GM19023 (cell line): ENCODE data around the gene ICE1.
"Not testable (repeated sequence)": the region's sequence is repeated elsewhere in the genome, so short reads cannot be mapped to it uniquely, and the experiment has no call there.

Experiments
- ATAC-seq: cut with Tn5 transposase; IDR thresholded peaks from one replicate; pipeline ENCODE4 v1.9.1; 2021; ENCODE audit warnings: mild to moderate bottlenecking, moderate library complexity; ENCODE audit not compliant: unreplicated experiment

The ICE1 gene, protein sequence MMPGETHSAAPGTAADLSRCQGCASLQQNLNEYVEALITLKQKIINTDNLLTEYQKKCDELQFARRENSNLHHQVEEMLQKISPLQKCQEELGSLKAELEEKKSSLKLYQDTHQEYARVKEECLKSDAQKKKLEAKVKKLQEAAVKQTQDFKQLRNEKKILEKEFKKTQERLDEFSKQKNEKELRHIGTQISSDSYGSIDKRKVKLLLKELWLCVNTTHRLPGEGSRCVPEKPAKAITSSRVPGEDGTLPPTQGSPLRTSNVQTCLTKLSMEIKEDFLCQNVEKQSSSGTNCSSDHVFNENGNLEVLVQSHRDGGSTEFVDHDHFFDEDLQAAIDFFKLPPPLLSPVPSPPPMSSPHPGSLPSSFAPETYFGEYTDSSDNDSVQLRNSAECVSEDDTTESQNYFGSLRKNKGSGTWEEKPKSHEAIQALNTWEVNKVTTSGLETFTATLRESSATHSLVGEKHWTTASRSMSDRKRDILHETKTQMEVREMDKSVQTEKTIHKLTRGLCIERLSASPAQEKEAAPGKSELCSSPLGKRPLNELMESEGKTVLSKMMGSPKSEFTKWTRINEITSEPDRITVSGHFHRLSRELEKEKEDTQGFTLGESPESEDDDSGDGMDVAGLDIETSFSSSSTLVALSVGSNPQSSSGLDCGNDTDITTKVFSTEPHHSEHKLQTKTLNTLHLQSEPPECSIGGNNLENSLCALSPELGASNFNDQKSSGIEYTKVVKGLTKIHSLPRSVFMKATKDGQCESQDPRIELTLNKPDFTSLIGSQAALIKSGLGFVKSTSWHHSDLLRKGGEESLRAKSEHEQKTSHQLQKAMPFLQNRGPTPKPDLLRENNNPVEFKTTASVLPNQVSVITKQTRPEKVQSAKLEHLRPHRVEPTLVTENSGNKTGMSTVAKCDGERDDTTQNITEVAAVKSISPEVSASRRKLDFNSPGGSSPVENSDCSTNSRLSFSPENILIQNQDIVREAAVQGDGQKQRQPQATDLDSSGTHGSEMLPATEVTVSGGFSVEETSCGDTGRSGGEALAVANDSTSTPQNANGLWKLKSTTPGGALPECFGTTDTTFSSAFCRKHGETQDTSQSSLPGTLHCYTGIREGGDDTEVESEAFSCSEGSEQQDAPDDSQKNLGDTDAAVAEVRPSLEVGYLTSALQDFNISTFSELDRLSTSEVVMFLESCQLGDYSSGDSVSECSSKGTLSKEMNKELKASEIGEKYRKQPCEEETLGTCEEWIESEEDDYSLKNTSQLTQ (N-terminal part only)

DNA sequence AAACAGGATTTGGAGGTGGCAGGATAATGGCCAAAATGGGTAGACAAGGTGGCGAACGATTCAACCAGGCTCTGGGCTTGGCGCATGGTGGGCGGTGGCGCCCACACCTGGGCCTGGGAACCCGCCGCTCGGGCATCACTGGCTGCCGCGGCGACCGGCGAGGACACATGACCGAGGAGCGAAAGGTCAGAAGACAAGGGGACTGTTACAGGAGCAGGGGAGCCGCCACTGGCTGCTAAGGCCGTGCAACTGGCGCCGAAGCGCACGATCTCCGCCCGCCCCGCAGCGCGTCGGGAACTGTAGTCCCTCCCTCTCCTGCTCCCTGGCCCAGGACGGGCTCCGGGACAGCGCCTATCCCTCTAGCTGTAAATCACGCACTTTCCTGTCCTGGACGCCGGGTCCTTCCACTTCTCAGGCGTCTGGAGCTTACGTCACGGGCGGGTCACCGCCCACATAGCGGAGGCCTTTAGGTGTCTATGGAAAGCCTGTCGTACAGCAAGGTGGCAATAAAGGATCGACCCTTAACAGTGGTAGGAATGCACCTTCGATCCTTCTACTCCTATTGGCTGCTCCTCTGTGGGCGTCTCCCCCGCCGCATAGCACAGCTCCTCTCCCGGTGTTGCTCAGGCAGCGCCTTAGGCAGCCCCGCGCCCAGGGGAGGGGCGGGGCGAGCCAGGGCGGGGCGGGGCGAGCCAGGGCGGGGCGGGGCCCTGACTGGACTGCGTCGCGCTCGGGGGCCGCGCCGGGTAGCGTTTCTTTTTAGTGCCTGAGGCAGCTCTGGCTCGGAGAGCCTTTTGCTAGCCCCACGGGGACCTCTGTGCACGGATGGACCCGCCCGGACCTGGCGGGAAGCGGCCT, at the start of gene ICE1:
Gene ICE1 (plus strand): TSS at position 717 of the 858 bp plus-strand sequence. CDS start 239 bp downstream, outside the sequence.
- ATAC-seq, result peak; percentile 81

DNA sequence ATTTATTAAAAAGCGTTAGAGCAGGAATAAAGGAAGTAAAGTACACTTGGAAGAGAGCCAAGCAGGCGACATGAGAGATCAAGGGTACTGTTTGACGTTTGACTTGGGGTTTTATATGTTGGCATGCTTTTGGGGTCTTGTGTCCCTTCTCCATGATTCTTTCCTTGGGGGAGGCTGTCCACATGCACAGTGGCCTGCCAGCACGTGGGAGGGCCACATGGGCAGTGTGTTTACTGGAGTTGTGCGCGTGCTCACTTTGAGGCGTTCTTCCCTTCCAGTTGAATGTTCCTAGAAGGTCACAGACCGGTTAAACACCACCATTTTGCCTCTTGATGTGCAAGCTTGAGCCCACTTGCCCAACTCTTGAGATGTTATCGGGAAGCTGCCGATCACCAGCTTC, 49.5 kb upstream of the ICE1 start:
- no peak for ATAC-seq

DNA sequence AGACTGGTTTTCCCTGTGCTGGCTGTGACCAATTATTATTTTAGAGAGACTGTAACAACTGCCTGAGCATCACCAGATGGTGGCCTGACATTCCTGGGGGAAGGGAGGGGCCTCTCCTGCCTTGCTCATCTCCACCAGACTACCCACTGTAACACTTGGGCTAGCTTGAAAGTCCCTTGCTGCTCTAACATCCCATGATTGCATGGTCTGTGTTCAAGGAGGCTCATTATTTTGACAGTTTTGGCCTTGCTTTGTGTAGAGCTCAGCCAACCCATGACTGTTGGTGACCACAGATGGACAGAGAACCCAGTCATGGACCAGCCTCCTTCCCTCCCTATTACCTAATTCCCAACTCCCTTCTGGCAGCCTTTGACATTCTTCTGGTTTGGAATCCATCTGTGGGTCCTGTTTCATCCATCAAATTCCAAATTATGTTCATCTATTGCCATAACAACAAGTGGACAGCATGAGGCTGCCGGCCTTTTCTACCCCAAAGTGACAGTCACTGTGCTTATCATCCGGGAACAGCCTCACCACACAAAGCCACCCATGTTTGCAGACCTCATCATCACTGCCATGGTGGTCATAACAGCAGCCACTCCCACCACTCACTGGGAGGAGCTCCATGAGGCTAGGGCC, 49.0 kb upstream of the ICE1 start:
- no peak for ATAC-seq

DNA sequence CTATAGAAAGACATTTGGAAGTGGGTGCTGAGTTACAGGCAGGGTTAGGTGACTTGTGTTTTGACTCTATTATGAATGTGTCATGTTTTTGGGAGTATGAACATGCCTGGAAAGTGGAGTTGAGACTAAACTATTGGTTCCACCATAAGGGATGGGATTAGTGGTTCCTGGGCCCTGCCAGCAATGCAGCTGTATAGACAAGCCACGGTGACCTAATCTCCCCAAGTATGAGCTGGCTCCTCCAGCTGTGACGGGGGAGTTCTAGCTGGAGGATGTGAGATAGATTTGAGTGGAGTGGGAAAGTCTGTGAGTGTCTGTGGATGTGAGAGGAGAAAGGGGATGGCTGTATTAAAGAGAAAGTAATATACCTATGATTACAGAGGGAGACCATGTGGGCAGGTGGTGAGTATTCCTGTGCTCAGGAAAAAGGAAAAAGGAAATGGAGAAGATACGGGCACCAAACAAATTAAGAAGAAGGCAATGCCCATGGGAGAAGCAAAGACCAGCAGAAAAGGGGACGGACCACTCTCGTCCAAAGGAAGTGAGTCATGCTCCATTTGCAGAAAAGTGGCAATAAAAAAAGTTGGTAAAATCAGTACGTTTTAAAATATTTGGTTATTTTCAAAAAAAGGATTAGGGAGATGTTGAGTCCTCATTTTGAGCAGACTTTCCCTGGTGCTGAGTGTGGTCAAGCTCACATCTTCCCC, 48.3 kb upstream of the ICE1 start:
- no peak for ATAC-seq

DNA sequence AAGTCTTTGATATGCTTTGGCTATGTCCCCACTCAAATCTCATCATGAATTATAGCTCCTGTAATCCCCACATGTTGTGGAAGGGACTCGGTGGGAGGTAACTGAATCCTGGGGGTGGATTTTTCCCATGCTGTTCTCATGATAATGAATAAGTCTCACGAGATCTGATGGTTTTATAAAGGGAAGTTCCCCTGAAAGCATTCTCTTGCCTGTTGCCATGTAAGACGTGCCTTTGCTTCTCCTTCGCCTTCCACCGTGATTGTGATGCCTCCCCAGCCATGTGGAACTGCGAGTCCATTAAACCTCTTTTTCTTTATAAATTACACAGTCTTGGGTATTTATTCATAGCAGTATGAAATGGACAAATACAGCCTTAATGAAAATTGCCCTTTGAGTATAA, 44.7 kb upstream of the ICE1 start:
- ATAC-seq, result no peak

DNA sequence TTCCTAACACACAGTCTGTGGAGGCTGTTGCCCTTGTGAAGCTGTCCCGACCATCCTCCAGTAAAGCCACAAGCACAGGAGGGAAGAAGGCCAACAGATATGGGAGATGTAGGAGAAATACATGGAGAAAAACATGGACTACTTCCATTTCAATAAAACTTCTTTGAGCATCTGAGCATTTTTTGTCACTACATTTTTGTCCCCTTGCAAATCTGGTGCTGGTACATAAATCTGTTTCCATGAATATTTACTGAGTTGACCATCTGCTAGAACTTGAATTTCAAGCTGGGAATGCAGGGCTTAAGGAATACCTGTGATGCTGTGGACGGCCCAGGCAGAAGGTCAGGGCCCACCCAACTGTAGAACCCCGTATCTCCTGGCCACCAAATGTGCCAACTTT, 43.9 kb upstream of the ICE1 start:
- no peak for ATAC-seq

DNA sequence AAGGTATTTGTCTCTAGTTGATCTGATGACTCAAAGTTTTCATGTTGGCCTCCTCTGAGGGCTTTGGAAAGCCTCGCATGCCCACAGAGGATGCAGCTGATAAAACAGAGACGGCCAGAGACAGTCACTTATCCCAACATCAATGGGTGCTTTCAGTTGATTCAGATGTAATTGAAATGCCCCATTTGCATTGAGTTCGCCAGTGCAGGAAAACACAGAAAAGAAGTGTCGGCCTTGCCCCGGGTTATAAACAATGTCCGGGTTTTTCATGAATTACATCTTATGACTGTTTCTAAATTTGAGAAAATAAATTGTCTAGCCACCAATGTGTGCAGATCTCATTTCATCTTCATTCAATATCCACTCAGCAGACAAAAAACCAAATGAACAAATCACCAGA, 42.2 kb upstream of the ICE1 start:
- ATAC-seq, result no peak

DNA sequence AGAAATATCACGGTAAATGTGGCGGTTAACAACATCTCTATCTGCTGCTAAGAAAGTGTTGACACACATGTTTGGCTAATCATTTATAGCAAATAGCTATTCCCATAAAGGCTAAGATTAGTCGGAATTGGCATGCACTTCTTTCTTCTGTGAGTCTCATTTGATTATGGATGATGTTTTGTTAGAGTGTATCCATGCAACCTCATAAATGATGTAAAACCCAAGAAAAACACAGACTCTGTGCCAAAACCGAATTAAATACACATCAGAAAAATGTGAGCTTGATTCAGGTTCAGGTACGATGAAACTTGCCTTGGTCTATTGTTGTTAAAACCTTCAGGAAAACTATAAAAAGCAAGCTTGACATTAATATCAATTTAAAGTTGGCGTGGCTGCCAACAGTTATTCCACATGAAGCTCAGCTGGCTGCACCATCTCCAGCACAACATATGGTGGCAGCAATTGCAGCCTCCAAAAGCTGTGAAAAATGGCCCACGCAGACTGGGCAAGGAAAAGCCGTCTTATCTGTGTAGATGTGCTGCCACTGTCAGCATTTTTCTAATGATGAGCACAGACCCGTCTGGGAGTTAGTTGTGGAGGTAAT, 41.1 kb upstream of the ICE1 start:
- ATAC-seq, result no peak

DNA sequence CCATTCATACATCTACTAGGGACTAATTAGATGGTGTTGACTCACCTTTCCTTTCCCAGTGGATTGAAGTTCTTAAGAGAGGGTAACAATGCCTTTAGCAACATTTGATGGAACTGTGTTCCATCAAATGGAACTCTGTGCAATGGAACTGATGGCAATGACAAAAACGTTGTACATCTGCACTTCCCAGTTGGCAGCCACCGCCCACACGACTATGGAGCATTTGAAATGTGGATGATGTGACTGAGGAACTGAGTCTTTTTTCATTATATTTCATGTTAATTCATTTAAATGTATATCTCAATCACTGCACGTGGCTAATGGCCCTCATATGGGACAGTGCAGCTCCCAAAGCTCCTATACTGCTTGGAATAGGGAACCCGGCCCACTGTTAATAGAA, 39.0 kb upstream of the ICE1 start:
- ATAC-seq, result no peak

DNA sequence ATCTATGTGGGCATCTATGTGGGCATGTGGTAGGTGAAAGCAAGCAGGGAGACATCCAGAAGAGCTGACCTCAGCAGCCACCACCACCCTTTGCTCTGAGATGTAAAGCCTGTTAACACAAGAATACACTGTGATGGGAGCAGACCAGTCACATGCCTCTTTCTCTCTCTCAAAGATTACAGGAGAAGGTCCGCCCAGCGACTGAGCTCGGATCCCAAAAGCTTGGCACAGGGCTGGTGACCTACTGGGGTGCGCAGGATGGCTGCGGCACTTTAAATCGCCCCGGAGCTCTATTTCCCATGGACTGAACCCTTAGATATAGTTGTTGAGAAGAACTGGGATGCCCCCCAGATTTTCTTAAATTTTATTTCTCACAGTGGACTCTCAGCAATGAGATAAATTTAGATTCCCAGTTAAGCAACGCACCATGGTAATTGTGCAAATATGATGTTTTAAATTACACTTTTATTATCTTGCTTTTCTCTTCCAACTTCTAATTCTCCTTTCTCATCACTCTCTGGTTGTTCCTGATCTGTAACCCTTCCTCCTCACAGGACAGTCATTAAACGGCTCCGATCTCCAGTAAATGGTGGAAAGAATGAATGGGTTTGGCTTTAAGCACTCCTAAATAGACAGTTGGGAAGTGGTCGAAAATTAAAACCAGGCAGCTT, 37.7 kb upstream of the ICE1 start:
- no peak for ATAC-seq

DNA sequence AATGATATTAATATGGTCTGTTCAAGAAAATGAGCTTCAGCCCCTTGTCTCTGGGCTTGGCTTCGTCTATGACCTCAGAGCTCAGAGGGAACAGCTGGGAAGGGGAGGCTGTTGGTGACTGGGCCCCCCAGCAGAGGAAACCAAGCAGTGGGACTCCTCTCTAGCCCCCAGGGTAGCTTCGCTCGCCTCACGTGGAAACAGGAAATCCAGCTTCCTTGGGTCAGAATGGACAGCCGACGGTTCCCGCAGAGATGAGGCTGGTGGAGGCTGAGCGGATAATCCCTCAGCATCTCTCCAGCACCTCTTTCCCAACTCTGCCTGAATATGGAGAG, 37.2 kb upstream of the ICE1 start:
- ATAC-seq, result no peak

DNA sequence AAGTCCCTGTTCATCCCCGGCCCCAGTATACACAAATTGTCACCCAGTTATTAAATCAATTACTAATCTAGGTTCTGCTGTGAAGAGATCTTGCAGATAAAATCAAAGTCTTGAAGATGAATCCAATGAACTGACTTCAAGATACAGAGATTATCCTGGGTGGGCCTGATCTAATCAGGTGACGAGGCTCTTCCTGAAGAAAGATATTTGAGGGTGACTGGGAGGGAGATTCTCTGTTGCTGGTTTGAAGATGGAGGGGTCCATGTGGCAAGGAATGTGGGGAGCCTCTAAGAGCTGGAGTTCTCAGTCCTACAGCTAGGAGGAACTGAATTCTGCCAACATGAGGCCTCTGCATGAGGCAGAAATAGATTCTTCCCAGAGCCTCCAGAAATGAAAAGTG, 36.1 kb upstream of the ICE1 start:
- no peak for ATAC-seq

DNA sequence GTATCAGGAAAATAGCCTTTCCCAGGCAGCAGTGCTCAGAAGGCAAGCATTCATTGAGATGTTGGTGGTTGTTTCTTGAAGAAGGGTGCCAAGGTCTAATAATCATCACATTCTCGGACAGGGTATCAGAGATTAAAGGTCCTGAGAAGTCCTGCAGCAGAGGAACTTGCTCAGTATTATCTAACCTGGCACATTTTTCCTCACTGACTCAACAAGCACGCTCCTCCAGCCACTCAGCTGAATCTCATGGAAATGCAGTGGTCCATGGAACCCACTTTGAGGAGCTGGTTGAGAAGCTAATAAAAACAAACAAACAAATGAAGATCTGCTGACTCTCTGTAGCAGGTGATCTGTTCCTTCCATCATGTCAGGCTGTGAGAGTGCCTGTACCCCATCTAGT, 35.3 kb upstream of the ICE1 start:
- ATAC-seq, result no peak

DNA sequence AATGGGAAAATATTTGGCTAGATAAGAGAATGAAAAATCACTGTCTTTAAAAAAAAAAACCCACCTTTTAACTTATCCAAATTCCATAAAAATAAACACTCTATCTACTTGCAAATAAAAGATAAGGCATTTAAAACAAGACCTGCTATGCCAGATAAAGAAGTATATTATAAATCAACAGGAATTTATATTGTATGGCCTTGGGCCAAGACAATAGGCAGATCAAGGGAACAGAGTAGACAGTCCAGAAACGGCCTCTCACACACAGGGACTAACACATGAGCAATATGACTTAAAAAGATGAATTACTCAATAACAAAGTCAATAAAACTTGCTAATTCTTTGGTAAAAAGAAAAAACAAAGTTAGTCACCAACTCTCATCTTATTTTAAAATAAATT, 34.7 kb upstream of the ICE1 start:
- no peak for ATAC-seq

DNA sequence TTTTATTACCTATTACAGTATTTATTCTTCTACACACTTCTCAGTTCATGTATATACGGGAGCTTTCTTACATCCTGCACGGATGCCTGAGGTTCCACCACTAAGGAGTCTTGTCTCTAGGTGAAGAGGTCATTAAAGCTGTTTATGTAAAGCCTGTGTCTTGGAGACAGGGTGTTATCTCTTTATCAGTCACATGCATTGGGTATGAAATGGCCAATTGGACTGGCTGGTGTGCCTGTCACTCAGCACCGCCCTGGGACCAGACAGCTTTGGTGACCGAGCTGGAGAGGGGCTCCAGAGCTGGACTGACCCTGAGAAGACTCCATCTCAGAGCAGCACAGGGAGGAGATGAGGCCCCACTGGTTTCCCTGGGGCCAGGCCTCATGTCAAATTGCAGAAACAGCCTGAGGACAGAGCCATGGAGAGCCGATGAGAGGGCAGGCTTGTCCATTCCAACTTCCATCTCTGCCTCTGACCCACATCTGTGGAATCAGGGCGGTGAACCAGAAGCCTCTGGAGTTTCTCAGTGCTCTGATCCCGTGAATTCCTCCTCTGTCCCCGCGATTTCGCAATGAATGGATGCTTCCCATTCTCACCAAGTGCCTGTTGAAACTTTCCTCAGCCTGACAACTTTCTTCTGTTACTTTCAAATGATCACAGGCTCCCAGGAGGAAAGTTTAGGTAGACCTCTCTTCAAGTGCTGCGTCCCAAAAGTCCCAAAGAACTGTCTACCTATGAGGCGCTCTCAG, 32.2 kb upstream of the ICE1 start:
- not testable (repeated sequence) for ATAC-seq

DNA sequence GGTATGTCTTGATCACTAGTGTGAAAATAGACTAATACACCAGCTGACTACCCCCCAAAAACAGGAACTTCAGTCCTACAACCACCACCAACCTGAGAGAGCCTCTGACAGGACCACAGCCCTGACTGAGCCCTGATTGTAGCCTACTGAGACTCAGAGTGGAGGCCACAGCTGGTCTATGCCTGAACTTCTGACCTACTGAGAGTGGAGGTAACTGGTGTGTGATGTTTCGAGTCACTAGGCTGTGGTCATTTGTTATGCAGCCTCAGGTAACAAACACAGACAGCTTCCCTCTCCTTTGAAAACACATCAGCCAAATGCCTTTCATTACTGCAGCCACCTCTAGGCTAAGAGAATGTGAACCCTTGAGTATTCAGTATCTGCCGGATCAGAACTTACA, 30.0 kb upstream of the ICE1 start:
- ATAC-seq, result not testable (repeated sequence)

DNA sequence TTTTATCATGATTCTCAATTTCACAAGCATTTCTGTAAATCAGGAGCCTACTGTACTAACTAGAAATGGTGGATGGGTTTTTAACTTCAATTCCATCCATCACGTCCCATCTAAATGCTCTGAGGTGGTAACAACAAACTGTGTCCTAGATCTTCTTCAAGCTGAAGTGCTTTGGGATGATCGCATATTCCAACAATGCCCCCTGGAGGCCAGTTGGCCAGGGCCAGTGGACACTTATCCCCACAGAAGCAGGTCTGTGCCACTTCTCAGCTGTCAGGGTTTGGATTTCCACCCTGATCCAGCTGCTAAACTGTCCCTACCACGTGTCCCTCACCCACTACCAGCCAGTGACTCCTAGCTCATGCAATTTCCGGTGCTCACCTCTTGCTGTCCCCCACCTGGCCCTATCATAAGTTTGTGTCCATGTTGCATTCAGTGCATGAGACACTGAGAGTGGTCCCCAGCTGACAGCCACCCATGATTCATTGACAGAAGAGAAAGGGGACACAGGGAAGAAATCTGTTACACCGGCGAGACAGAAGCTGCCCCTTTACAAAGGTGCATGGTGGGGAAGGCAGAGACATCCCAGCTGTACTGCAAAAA, 28.0 kb upstream of the ICE1 start:
- not testable (repeated sequence) for ATAC-seq
